ENCODE data around the gene KLHL29. TPM values are rescaled to one million over a fixed set of nuclear protein-coding genes. Genes with fewer than 3 reads are reported as not detected.

KLHL29 gene
- polyA plus RNA-seq, 1 donor from 2014 or later = 42.4 TPM

- Histone ChIP-seq H3F3A (ENCODE audit: insufficient read depth, low read length, poor library complexity, severe bottlenecking) (no peaks in the 10 kb centered on the region), H3K36me3 (ENCODE audit: insufficient read depth, low read length) (no peaks in the 10 kb centered on the region), H3K9me3 (ENCODE audit: low read length) (no peaks in the 10 kb centered on the region), H3K4me2 (ENCODE audit: low read length) (no peak overlapping the region), H3K79me2 (replicated peaks; ENCODE audit: insufficient read depth, low read length) (no peaks in the 10 kb centered on the region), H4K20me1 (ENCODE audit: insufficient read depth) (peaks cover 10% of the 10 kb centered on the region), H3K27ac (ENCODE audit: low read length) (peak overlapping the region; percentile 5), H3K27me3 (ENCODE audit: insufficient read depth, low read depth, low read length) (no peaks in the 10 kb centered on the region), H3K4me3 (ENCODE audit: low read length) (peak overlapping the region; percentile 25), H2AFZ (ENCODE audit: low read depth, low read length) (no peak overlapping the region), H3K9ac (ENCODE audit: low read length) (no peak overlapping the region), H3K9me2 (ENCODE audit: insufficient read depth, low read length) (no peaks in the 10 kb centered on the region)
- no peak for TF ChIP-seq POLR2AphosphoS5 (IDR thresholded peaks at IDR 0.05)
- no peak for TF ChIP-seq EZH2 (IDR thresholded peaks at IDR 0.05; ENCODE audit: borderline replicate concordance, insufficient read depth, low read length, poor library complexity, severe bottlenecking)
- TF ChIP-seq MXI1 (conservative IDR thresholded peaks at IDR 0.05; ENCODE audit: poor library complexity, severe bottlenecking) = no peak
- no peak for TF ChIP-seq SMC3 (conservative IDR thresholded peaks at IDR 0.05; ENCODE audit: poor library complexity)
- no peak for TF ChIP-seq REST (IDR thresholded peaks at IDR 0.05; ENCODE audit: borderline replicate concordance)
- TF ChIP-seq TAF1 (IDR thresholded peaks at IDR 0.05; ENCODE audit: low read depth) = no peak
- no peak for TF ChIP-seq CTCF (IDR thresholded peaks at IDR 0.05; ENCODE audit: poor library complexity, severe bottlenecking)
- TF ChIP-seq EP300 (conservative IDR thresholded peaks at IDR 0.05; ENCODE audit: poor library complexity, severe bottlenecking) = no peak
Measured at GRCh38 chr2:23492921-23493320, 107.9 kb downstream of the KLHL29 start.

DNA sequence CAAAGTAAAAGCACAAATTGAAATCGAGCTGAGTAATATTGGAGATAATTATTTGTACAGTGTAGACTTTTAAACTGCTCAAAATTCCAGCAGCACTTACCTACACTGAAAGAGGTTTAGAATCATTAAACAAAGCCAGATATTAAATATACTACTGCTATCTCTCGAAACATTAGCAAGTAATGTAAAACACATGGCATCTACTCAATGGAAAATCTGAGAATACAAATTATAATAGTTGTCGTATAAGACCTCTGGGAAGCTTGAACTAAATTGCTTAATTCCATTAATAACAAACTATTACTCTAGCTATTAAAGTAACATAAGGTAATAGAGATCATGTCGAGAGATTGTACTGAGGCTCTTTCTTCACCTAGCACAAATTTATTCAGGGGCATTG lies 108.9 kb downstream of the KLHL29 start:
- Histone ChIP-seq H2AFZ (ENCODE audit: low read depth, low read length) (no peak overlapping the region), H3K4me3 (ENCODE audit: low read length) (no peak overlapping the region), H3K9ac (ENCODE audit: low read length) (no peak overlapping the region), H3K79me2 (replicated peaks; ENCODE audit: insufficient read depth, low read length) (no peaks in the 10 kb centered on the region), H3K9me2 (ENCODE audit: insufficient read depth, low read length) (no peaks in the 10 kb centered on the region), H3K27ac (ENCODE audit: low read length) (no peak overlapping the region), H4K20me1 (ENCODE audit: insufficient read depth) (peaks cover 15% of the 10 kb centered on the region), H3F3A (ENCODE audit: insufficient read depth, low read length, poor library complexity, severe bottlenecking) (no peaks in the 10 kb centered on the region), H3K27me3 (ENCODE audit: insufficient read depth, low read depth, low read length) (no peaks in the 10 kb centered on the region), H3K36me3 (ENCODE audit: insufficient read depth, low read length) (no peaks in the 10 kb centered on the region), H3K4me2 (ENCODE audit: low read length) (no peak overlapping the region), H3K9me3 (ENCODE audit: low read length) (no peaks in the 10 kb centered on the region)
- TF ChIP-seq CTCF (IDR thresholded peaks at IDR 0.05; ENCODE audit: poor library complexity, severe bottlenecking) (no peak), MXI1 (conservative IDR thresholded peaks at IDR 0.05; ENCODE audit: poor library complexity, severe bottlenecking) (no peak), POLR2AphosphoS5 (IDR thresholded peaks at IDR 0.05) (no peak), TAF1 (IDR thresholded peaks at IDR 0.05; ENCODE audit: low read depth) (no peak), EP300 (conservative IDR thresholded peaks at IDR 0.05; ENCODE audit: poor library complexity, severe bottlenecking) (no peak), SMC3 (conservative IDR thresholded peaks at IDR 0.05; ENCODE audit: poor library complexity) (no peak), REST (IDR thresholded peaks at IDR 0.05; ENCODE audit: borderline replicate concordance) (no peak), RAD21 (conservative IDR thresholded peaks at IDR 0.05) (no peak), EZH2 (IDR thresholded peaks at IDR 0.05; ENCODE audit: borderline replicate concordance, insufficient read depth, low read length, poor library complexity, severe bottlenecking) (no peak)
